Endothelial cell of umbilical vein (primary cell): Measurements from ENCODE around the gene PEBP1. TPM values are rescaled to one million over a fixed set of nuclear protein-coding genes. Genes with fewer than 3 reads are reported as not detected.

ENCODE experiments used
- BruUV-seq: library from RNA; stranded (reverse); fragments of 400-500 nt; replicated peaks from 2 replicates; lab custom pipeline; 2021; lab: Mats Ljungman, UMichigan
- CTCF ChIA-PET: fragments of 300-600, 350-600 bp; sonication (Branson Sonifier 250); formaldehyde crosslinking; loops from one replicate; lab custom pipeline; 2021; ENCODE audit warnings: antibody characterized with exemption, inconsistent platforms; lab: Charles Lee
- POLR2A ChIA-PET: fragments of 300-600, 350-600 bp; sonication (Branson Sonifier 250); formaldehyde crosslinking; loops from one replicate; lab custom pipeline; 2021; ENCODE audit warnings: antibody characterized with exemption, inconsistent platforms; lab: Charles Lee
- DNase-seq: peaks from one replicate; pipeline ENCODE4 v3.0.0-alpha.2; 2011; ENCODE audit warnings: low read depth, low spot score
- FAIRE-seq: peaks from 2 replicates; lab custom pipeline; 2011; peaks lifted over from hg19 to GRCh38; lab: Jason Lieb, UNC
- H2AFZ ChIP-seq: 2 replicates; pipeline ENCODE4 v1.6.0; 2012; ENCODE audit warnings: low read depth, low read length, control low read depth, inconsistent platforms
- H3K27ac ChIP-seq: 2 replicates; pipeline ENCODE4 v1.5.1; 2011; ENCODE audit warnings: low read depth, mild to moderate bottlenecking, control low read depth, low read length, moderate library complexity; ENCODE audit not compliant: insufficient read depth
- H3K27me3 ChIP-seq, 2 experiments: 2 replicates each; pipeline versions ENCODE4 v1.6.0 to v1.6.1; 2011; ENCODE audit warnings: low read length in 2 of 2, mixed read lengths in 1 of 2; ENCODE audit not compliant: control insufficient read depth in 2 of 2, insufficient read depth in 2 of 2
- H3K36me3 ChIP-seq, 2 experiments: 2 replicates in 1 of 2; 3 replicates in 1 of 2; pipeline ENCODE4 v1.5.1; 2011; ENCODE audit warnings: low read length in 2 of 2, mild to moderate bottlenecking in 1 of 2, moderate library complexity in 1 of 2; ENCODE audit not compliant: control insufficient read depth in 2 of 2, insufficient read depth in 2 of 2; ENCODE audit errors: extremely low read depth in 1 of 2
- H3K4me1 ChIP-seq: 3 replicates; pipeline ENCODE4 v1.5.1; 2011; ENCODE audit warnings: mild to moderate bottlenecking, low read length; ENCODE audit not compliant: control insufficient read depth, insufficient read depth; ENCODE audit errors: extremely low read depth
- H3K4me2 ChIP-seq: 2 replicates; pipeline ENCODE4 v1.6.1; 2011; ENCODE audit warnings: low read length, control low read depth, mixed read lengths; ENCODE audit not compliant: insufficient read depth
- H3K4me3 ChIP-seq, 3 experiments: fragments of 200-600 bp in 1 of 3; sonication (generic), shearing (Covaris generic) in 1 of 3; replicated peaks in 1 of 3; 2 replicates each; pipeline ENCODE4 v1.5.1; 2011 to 2016; ENCODE audit warnings: control low read depth in 3 of 3, low read length in 3 of 3, mild to moderate bottlenecking in 2 of 3, inconsistent platforms in 1 of 3, low read depth in 1 of 3, moderate library complexity in 1 of 3; ENCODE audit not compliant: insufficient read depth in 1 of 3
- H3K79me2 ChIP-seq: 2 replicates; pipeline ENCODE4 v1.6.0; 2012; ENCODE audit warnings: low read length, inconsistent platforms; ENCODE audit not compliant: control insufficient read depth, insufficient read depth
- H3K9ac ChIP-seq: replicated peaks from 2 replicates; pipeline ENCODE3; 2011; ENCODE audit warnings: low read length, control low read depth; ENCODE audit not compliant: insufficient read depth; ENCODE audit errors: extremely low read depth
- H3K9me1 ChIP-seq: replicated peaks from 3 replicates; pipeline ENCODE4 v1.6.0; 2011; ENCODE audit warnings: mild to moderate bottlenecking, low read length; ENCODE audit not compliant: control insufficient read depth, insufficient read depth; ENCODE audit errors: extremely low read depth
- H3K9me3 ChIP-seq: replicated peaks from 2 replicates; pipeline ENCODE4 v1.5.1; 2012; ENCODE audit warnings: low read length, inconsistent platforms; ENCODE audit not compliant: control insufficient read depth, insufficient read depth
- H4K20me1 ChIP-seq: replicated peaks from 2 replicates; pipeline ENCODE3; 2011; ENCODE audit warnings: mild to moderate bottlenecking, low read length; ENCODE audit not compliant: control insufficient read depth, insufficient read depth; ENCODE audit errors: extremely low read depth
- EZH2 ChIP-seq: IDR thresholded peaks from 2 replicates; pipeline ENCODE4 v1.6.1; 2012; ENCODE audit warnings: borderline replicate concordance, low read depth, mild to moderate bottlenecking, moderate library complexity, low read length, inconsistent platforms; ENCODE audit not compliant: severe bottlenecking
- FOS ChIP-seq: IDR thresholded peaks from 2 replicates; pipeline ENCODE4 v1.6.1; 2011; ENCODE audit warnings: mild to moderate bottlenecking, low read length, moderate library complexity, borderline replicate concordance; ENCODE audit not compliant: insufficient read depth
- GATA2 ChIP-seq: IDR thresholded peaks from 2 replicates; pipeline ENCODE4 v1.7.0; 2011; ENCODE audit warnings: low read depth, mild to moderate bottlenecking, moderate library complexity, mixed read lengths, low read length; ENCODE audit not compliant: insufficient read length, insufficient read depth
- JUN ChIP-seq: IDR thresholded peaks from 2 replicates; pipeline ENCODE4 v1.6.1; 2011; ENCODE audit warnings: borderline replicate concordance, low read depth; ENCODE audit not compliant: insufficient read length, insufficient read depth
- MYC ChIP-seq: IDR thresholded peaks from one replicate; pipeline ENCODE4 v1.6.1; 2011; ENCODE audit warnings: mild to moderate bottlenecking, low read depth, low read length
- POLR2A ChIP-seq: IDR thresholded peaks from 2 replicates; pipeline ENCODE4 v1.6.1; 2012; ENCODE audit warnings: low read depth, mild to moderate bottlenecking, control low read depth, low read length
- POLR2AphosphoS5 ChIP-seq: IDR thresholded peaks from 2 replicates; pipeline ENCODE4 v1.6.1; 2012; ENCODE audit warnings: low read depth, mild to moderate bottlenecking, control low read depth, low read length, moderate library complexity; ENCODE audit not compliant: insufficient read depth
- dilution Hi-C: fragments of 300-500 bp; cut with MboI; formaldehyde crosslinking; loops from one replicate; pipeline ENCODE4 v1.15.0; 2019; ENCODE audit warnings: low sequenced_read_pairs; ENCODE audit not compliant: extremely low pct_ligation_motif_present
- intact Hi-C: fragments of 100-400 bp; cut with micrococcal nuclease; formaldehyde crosslinking; loops from one replicate; pipeline ENCODE4 v1.10.0; 2022
- polyA plus RNA-seq, 4 experiments: library from polyadenylated mRNA; depleted of rRNA in 3 of 4; stranded (reverse) in 3 of 4; unstranded in 1 of 4; fragments of >200 nt; gene quantifications; 2 replicates each; pipeline versions ENCODE4 v1.2.1 to v1.2.3, GENCODE V29; 2011 to 2012; ENCODE audit warnings: missing spikeins in 1 of 4
- total RNA-seq: library from RNA; stranded (reverse); gene quantifications from 2 replicates; pipeline ENCODE4 v1.2.3, GENCODE V29; 2021
- TF ChIP-seq, protein P1 (sequence below): IDR thresholded peaks from 2 replicates; pipeline ENCODE4 v1.6.1; 2011; ENCODE audit not compliant: insufficient read depth, insufficient read length
- TF ChIP-seq, protein P2 (sequence below), 2 donors: IDR thresholded peaks; 1 replicate in 1 of 2; 2 replicates in 1 of 2; pipeline ENCODE4 v1.5.1; 2011; ENCODE audit warnings: low read length in 2 of 2, mild to moderate bottlenecking in 2 of 2, moderate library complexity in 2 of 2, control low read depth in 1 of 2, inconsistent platforms in 1 of 2, low read depth in 1 of 2; ENCODE audit not compliant: insufficient read depth in 1 of 2; ENCODE audit errors: extremely low read depth in 1 of 2

The PEBP1 gene
- total and polyA plus RNA-seq, 2 donors (not counting 3 experiments of a cell fraction or from before 2014, with no cell fraction given), result 185 to 261 TPM

DNA sequence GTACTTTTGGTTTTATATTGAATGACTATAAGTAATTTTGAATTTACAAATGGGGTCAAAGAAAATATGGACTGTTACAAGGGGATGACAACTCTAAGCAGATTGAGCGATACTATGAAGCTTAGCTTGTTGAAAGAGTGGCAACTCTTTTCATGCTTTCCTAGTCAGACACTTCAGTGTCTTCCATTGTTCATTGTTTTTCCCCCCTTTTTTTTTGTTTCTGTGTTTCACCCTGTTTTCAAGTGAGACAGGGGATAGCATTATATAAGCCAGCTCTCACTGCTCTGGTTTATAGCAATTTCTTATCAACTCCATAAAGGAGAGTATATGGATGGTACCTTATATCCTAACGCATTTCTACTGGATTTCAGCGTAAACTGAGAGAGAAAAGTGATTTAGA, 24.6 kb downstream of the PEBP1 start:
- H2AFZ ChIP-seq, result no peak overlapping the region
- CTCF ChIA-PET, result interaction anchor here (2.3 kb wide), 1 partner anchor 216 kb away, joined by 15 read pairs; the partner anchor contains the start of gene SUDS3
- H4K20me1 ChIP-seq, result no peaks in the 10 kb centered on the region
- no peak overlapping the region for H3K4me2 ChIP-seq
- no peak overlapping the region for H3K9ac ChIP-seq
- dilution Hi-C loops (no loop called here), intact Hi-C loops (no loop called here)
- no peak for FAIRE-seq
- no peaks in the 10 kb centered on the region for H3K9me3 ChIP-seq
- no peak overlapping the region for H3K4me3 ChIP-seq
- H3K9me1 ChIP-seq, result no peaks in the 10 kb centered on the region
- H3K36me3 ChIP-seq, result peaks cover 0 to 17% of the 10 kb centered on the region in 2 experiments
- no TSS peak for BruUV-seq
- no peak overlapping the region for H3K27ac ChIP-seq
- POLR2A ChIA-PET, result no interaction called here
- no peaks in the 10 kb centered on the region for H3K27me3 ChIP-seq
- H3K79me2 ChIP-seq, result no peaks in the 10 kb centered on the region
- no peak for DNase-seq
- no peak for TF ChIP-seq POLR2A
- no peak for TF ChIP-seq FOS
- TF ChIP-seq POLR2AphosphoS5, result no peak
- TF ChIP-seq EZH2, result no peak
- TF ChIP-seq, protein P1, sequence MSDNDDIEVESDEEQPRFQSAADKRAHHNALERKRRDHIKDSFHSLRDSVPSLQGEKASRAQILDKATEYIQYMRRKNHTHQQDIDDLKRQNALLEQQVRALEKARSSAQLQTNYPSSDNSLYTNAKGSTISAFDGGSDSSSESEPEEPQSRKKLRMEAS, result no peak
- no peak for TF ChIP-seq GATA2
- TF ChIP-seq JUN, result no peak
- TF ChIP-seq, protein P2, sequence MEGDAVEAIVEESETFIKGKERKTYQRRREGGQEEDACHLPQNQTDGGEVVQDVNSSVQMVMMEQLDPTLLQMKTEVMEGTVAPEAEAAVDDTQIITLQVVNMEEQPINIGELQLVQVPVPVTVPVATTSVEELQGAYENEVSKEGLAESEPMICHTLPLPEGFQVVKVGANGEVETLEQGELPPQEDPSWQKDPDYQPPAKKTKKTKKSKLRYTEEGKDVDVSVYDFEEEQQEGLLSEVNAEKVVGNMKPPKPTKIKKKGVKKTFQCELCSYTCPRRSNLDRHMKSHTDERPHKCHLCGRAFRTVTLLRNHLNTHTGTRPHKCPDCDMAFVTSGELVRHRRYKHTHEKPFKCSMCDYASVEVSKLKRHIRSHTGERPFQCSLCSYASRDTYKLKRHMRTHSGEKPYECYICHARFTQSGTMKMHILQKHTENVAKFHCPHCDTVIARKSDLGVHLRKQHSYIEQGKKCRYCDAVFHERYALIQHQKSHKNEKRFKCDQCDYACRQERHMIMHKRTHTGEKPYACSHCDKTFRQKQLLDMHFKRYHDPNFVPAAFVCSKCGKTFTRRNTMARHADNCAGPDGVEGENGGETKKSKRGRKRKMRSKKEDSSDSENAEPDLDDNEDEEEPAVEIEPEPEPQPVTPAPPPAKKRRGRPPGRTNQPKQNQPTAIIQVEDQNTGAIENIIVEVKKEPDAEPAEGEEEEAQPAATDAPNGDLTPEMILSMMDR (IDR thresholded peaks at IDR 0.05; ENCODE audit: extremely low read depth in 1 of 2, insufficient read depth in 1 of 2, low read depth in 1 of 2, low read length in 2 of 2), result no peak
- TF ChIP-seq MYC, result no peak
- H3K4me1 ChIP-seq, result no peaks in the 10 kb centered on the region
